Loucy (cell line): ENCODE measurements around the gene KNL1.

Experiments
- EZH2phosphoT487 ChIP-seq: fragments of 200-600 bp; IDR thresholded peaks from 2 replicates; pipeline ENCODE4 v1.6.1; 2018; ENCODE audit warnings: antibody characterized with exemption, mild to moderate bottlenecking, moderate library complexity, borderline replicate concordance
- TF ChIP-seq, protein P1 (sequence below): fragments of 200-600 bp; sonication (generic); conservative IDR thresholded peaks from 2 replicates; pipeline ENCODE4 v1.5.1; 2014; ENCODE audit warnings: mild to moderate bottlenecking, antibody characterized with exemption, low read length

DNA sequence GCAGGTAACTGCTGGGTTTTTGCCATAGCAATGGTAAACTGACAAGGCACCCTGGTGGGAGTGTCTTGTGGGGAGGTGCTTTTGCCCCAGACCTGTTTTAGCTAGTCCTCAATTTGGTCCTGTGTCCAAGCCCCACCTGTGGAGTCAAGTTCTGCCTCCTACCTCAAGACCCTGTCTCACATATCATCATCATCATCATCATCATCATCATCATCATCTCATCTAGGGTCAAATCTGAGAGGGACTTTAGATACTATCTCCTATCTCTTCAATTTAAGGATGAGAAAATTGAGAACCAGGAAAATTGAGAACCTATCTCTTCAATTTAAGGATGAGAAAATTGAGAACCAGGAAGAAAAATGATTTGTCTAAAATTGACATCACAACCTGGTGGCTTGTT is 9.9 kb downstream of the KNL1 start:
- TF ChIP-seq, protein P1, sequence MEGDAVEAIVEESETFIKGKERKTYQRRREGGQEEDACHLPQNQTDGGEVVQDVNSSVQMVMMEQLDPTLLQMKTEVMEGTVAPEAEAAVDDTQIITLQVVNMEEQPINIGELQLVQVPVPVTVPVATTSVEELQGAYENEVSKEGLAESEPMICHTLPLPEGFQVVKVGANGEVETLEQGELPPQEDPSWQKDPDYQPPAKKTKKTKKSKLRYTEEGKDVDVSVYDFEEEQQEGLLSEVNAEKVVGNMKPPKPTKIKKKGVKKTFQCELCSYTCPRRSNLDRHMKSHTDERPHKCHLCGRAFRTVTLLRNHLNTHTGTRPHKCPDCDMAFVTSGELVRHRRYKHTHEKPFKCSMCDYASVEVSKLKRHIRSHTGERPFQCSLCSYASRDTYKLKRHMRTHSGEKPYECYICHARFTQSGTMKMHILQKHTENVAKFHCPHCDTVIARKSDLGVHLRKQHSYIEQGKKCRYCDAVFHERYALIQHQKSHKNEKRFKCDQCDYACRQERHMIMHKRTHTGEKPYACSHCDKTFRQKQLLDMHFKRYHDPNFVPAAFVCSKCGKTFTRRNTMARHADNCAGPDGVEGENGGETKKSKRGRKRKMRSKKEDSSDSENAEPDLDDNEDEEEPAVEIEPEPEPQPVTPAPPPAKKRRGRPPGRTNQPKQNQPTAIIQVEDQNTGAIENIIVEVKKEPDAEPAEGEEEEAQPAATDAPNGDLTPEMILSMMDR = no peak
- TF ChIP-seq EZH2phosphoT487 = no peak
